Measurements from ENCODE around the gene HIPK4. TPM values are rescaled to one million over a fixed set of nuclear protein-coding genes. Genes with fewer than 3 reads are reported as not detected.

The HIPK4 gene
- total and polyA plus RNA-seq, 9 of the 15 experiments (the other 6 are each of a cell fraction or from before 2014, with no cell fraction given) = 0.06 to 0.09 TPM; not detected in 7

GRCh38 chr19:40363069-40363468 is 26.9 kb downstream of the HIPK4 start (continued):
- no peak for TF ChIP-seq FOXP4 (CRISPR knock-in tag; IDR thresholded peaks at IDR 0.05; ENCODE audit: borderline replicate concordance)
- no peak for TF ChIP-seq SMC3 (conservative IDR thresholded peaks at IDR 0.05; ENCODE audit: insufficient read depth, low read depth, low read length)
- TF ChIP-seq FOXM1 (IDR thresholded peaks at IDR 0.05; ENCODE audit: low read depth) = no peak; the same call in 1 of the 2 replicates
- no peak for TF ChIP-seq FOXM1 (CRISPR knock-in tag; IDR thresholded peaks at IDR 0.05; ENCODE audit: low read depth)
- no peak for TF ChIP-seq NKRF (IDR thresholded peaks at IDR 0.05; ENCODE audit: borderline replicate concordance)
- TF ChIP-seq STAT5A (IDR thresholded peaks at IDR 0.05; ENCODE audit: borderline replicate concordance, low read length) = no peak
- no peak for TF ChIP-seq TCF3 (CRISPR knock-in tag; IDR thresholded peaks at IDR 0.05)
- no peak for TF ChIP-seq TARDBP (IDR thresholded peaks at IDR 0.05)
- TF ChIP-seq SAP30 (IDR thresholded peaks at IDR 0.05; ENCODE audit: borderline replicate concordance, insufficient read depth, low read depth, low read length, poor library complexity, severe bottlenecking) = no peak
- no peak for TF ChIP-seq CEBPB (tag; IDR thresholded peaks at IDR 0.05)
- no peak for TF ChIP-seq KDM4B (IDR thresholded peaks at IDR 0.05; ENCODE audit: borderline replicate concordance in 2 of 2, low read depth in 1 of 2)
- no peak for TF ChIP-seq ZNF592 (IDR thresholded peaks at IDR 0.05)
- TF ChIP-seq ARID3B (CRISPR knock-in tag; IDR thresholded peaks at IDR 0.05; ENCODE audit: borderline replicate concordance) = no peak
- TF ChIP-seq THRB (CRISPR knock-in tag; conservative IDR thresholded peaks at IDR 0.05) = no peak
- TF ChIP-seq HDGF (IDR thresholded peaks at IDR 0.05) = peak; percentile 17; the same call in 1 of the 2 replicates
- no peak for TF ChIP-seq GABPB1 (CRISPR knock-in tag; IDR thresholded peaks at IDR 0.05)

All from K562 (cell line).